Fibroblast of the aortic adventitia (primary cell): ENCODE measurements around the gene UBE2L3. TPM values are rescaled to one million over a fixed set of nuclear protein-coding genes. Genes with fewer than 3 reads are reported as not detected.

Source experiments
- DNase-seq: peaks from one replicate; pipeline ENCODE4 v3.0.0-alpha.2; 2010; ENCODE audit warnings: low read depth
- H3K4me3 ChIP-seq: 2 replicates; pipeline ENCODE4 v1.5.1; 2011; ENCODE audit warnings: low read depth, mild to moderate bottlenecking, control low read depth, low read length, moderate library complexity
- CTCF ChIP-seq: IDR thresholded peaks from 2 replicates; pipeline ENCODE4 v1.5.1; 2011; ENCODE audit warnings: mild to moderate bottlenecking, low read length, control low read depth, inconsistent platforms; ENCODE audit not compliant: insufficient read depth
- total RNA-seq: library from RNA; depleted of rRNA; stranded (reverse); fragments of >200 nt; gene quantifications from 2 replicates; pipeline ENCODE4 v1.2.3, GENCODE V29; 2012; ENCODE audit warnings: low replicate concordance

The UBE2L3 gene
- total RNA-seq, 1 donor, result 59.7 TPM

DNA sequence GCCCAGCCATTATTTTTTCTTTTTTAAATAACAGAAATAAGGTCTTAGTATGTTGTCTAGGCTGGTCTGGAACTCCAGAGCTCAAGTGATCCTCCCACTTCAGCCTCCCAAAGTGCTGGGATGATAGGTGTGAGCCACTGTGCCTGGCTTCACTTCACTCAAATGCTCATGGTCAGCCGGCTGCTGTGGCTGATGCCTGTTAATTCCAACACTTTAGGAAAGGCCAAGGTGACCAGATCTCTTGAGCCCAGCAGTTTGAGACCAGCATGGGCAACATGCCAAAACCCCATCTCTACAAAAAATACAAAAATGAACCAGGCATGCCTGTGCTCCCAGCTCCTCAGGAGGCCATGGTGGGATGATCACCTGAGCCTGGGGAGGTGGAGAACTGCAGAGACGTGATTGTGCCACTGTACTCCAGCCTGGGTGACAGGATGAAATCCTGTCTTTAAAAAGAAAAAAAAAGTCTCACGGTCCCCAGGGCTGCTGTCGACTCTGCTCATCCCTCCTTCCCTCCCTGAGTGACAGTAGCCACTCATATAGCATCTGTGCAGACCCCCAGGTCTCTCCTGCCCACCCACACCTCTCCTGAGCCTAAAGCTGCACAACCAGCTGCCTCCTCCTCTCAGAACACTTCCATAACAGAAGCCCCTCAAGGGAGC is 58.7 kb downstream of the UBE2L3 start:
- H3K4me3 ChIP-seq, result no peak overlapping the region
- DNase-seq, result no peak
- no peak for TF ChIP-seq CTCF

DNA sequence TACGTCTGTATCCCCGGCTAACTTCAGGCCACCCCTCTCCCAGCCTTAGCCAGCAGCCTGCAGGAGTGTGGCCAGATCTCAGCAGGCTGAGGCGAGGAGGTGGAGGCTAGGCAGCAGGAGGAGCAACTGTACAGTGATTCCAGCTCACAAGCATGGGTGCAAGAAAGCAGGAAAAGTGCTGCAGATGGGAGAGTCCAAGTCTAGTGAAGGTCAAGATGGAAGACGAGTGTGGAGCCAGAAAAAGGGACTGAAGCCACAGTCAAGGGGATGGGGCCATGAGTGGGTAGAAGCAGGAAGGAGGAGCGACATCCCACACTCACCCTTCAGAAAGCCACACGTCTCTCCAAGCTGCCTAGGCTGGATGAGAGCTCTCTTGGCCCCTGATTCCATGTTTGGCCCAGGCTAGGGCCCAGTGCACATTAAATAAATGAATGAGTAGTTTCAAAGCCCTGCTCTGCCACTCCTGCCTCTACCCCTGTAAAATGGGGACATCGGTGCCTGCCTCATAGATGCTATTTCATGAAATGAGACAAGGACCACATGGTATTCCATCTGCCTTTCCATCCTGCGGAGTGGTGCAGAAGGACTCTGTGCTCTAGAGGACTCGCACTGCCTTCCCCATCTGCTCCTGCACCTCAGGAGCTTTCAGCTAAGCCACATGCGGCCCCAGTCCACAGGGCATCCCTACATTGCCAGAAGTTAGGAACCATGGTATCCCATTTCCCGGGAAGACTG is 59.4 kb downstream of the UBE2L3 start:
- no peak for DNase-seq
- H3K4me3 ChIP-seq, result no peak overlapping the region
- no peak for TF ChIP-seq CTCF

DNA sequence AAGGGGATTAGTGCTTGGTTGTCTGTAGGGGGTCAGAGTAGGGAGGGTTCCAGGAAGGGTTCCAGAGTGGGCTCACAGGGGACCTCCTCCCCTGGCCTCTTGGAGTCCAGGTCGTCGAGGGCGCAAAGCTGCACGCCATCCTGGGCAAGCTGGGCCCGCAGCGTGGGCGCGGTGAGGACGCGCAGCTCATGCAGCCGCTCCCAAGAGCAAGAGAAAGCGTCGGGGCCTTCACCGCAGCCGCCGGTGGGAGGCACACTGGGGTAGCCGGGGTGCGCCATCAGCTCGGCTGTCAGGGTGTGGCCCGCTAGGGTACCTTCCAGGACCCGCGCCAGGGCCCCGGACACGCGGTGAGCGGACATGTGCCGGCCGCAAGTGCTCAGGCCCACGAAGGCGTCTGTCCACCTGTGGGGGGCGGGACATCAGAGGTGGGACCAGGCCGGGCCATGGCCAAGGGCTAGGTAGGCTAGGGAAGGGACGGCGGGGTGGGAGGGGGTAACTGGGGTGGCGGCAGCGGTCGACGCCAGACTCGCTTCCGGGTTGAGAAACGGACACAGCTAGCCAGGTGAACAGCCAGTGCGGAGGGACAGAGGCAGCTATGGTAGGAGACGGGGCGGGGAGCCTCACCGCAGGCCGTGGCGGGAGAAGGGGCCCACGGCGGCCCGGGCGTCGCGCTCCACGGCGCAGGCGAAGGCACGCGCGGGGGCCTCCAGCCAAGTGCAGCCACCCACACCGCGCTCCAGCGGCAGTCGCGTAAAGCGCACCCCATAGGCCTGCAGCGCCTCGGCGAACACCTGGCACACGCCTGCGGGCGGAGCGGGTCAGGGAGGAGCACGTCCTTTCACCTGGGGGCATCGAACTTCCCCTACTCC is 61.1 kb downstream of the UBE2L3 start:
- no peak for TF ChIP-seq CTCF
- DNase-seq, result no peak
- H3K4me3 ChIP-seq, result peak overlapping the region; percentile 93

DNA sequence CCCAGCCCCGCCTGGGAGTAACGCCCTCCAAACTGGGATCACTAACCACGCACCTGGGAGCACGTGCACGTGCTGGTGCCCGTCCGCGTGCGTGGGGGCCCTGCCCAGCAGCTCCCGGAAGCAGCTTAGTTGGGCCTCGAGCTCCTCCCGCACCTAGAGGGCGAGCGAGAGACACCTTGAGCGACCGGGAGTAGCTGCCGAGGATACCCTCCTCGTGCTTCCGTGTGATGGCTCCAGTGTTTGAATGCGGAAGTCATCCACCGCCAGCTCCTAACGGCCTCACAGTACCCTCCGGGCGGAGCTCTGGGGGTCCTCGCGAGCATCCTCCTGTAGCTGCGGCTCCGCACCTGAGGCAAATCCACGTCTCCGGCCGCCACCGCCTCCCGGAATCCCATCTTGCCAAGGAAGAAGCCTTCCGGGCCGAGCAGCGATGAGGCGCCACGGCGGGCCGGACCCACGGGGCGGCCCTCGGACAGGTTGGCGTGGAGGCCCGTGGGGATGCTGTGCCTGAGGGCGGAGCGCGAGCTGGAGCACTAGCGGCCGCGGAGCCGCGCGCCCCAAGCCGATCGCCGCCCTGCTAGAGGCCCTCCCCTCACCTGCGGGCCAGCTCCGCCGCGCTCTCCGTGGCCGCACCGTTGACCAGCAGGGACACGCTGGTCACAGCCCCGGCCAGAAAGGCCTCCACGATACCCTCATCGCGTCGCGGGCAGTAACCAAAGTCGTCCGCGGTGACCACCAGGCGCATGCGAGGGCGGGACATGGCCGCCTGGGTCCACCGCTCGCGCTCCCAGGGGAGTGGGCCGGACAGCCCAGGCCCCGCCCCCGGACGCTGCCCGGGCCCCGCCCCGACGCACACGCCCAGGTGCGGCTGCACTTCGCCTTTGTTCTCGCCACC is 62.0 kb downstream of the UBE2L3 start, which contains the start of gene YDJC:
Gene YDJC (minus strand): TSS at position 768 of the 895 bp plus-strand sequence. CDS start 8 bp downstream, at position 760.
- TF ChIP-seq CTCF, result peak; percentile 43
- DNase-seq, result peak; percentile 89

DNA sequence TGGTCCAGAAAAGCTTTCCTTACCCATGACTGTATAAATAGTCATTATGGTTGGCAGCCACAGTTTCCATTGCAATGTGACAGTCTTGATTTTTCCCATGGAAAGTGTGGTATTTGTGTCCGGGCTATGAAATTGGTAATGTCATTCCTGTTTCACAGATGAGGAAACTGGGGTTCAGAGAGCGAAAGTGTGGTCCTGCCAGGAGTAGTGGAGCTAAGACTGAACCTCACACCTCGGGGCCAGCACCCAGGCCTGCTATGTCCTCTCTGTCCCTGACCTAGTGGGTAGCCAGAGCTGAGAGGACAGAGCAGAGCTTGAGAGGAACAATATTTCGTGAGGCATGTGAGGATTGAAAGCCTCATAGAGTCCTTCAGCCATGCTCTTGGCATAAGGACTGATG is 63.5 kb downstream of the UBE2L3 start:
- no peak for TF ChIP-seq CTCF
- no peak for DNase-seq
- no peak overlapping the region for H3K4me3 ChIP-seq

More for the DNA sequence above, 62.0 kb downstream of the UBE2L3 start, which contains the start of gene YDJC:
- peak within 1 kb of the TSS; percentile 93 for H3K4me3 ChIP-seq
